Measurements from ENCODE around the gene CX3CR1.

DNA sequence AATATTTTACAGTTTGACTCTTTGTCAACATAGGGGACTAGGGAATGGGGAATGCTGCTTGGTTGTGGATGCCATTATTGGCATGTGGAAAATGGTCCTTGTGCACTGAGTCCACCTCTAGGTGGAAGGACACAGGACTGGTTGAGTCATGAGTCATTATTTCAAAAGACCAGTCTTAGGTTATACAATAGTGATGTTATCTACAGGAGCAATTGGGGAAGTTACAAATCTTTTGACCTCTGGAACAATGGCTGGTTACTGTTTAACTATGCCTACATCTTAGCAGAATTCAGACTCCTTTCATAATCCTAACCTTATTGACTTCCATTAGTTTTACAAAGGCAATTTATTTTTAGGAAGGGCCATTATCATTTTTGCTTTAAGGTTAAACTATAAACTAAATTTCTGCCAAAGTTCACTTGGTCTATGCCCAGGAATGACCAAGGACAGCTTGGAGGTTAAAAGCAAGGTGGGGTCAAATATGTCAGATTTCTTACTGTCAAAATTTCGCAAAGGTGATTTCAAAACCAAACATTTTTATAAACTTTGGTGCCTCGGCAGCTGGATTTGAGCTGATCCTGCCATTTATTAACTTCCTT is 37.8 kb upstream of the CX3CR1 start:
- TF ChIP-seq POLR2A (IDR thresholded peaks at IDR 0.05; ENCODE audit: low read length) (no peak), GATA1 (IDR thresholded peaks at IDR 0.05; ENCODE audit: low read depth, low read length) (no peak)
